Activated T-cell treated with anti-CD3 and anti-CD28 coated beads, Interleukin-2, amount 50 U/mL, for 24 hours (primary cell): ENCODE results near the gene IL36RN.

ENCODE experiments used
- DNase-seq: peaks from one replicate; pipeline ENCODE4 v3.0.0-alpha.2; 2020
- H3K27ac Mint-ChIP-seq: 2 replicates; pipeline ENCODE4 v1.8.0; 2020; ENCODE audit warnings: mild to moderate bottlenecking, mixed read lengths
- H3K27me3 Mint-ChIP-seq: 2 replicates; pipeline ENCODE4 v1.8.0; 2020; ENCODE audit warnings: mixed read lengths
- H3K36me3 Mint-ChIP-seq: 2 replicates; pipeline ENCODE4 v1.8.0; 2020; ENCODE audit warnings: low read depth, mixed read lengths
- H3K4me1 Mint-ChIP-seq: 2 replicates; pipeline ENCODE4 v1.8.0; 2020; ENCODE audit warnings: low read depth, mixed read lengths
- H3K4me3 Mint-ChIP-seq: 2 replicates; pipeline ENCODE4 v1.8.0; 2020; ENCODE audit warnings: mild to moderate bottlenecking, moderate library complexity, mixed read lengths
- H3K9me3 Mint-ChIP-seq: 2 replicates; pipeline ENCODE4 v1.8.0; 2020; ENCODE audit warnings: mixed read lengths

Gene IL36RN

DNA sequence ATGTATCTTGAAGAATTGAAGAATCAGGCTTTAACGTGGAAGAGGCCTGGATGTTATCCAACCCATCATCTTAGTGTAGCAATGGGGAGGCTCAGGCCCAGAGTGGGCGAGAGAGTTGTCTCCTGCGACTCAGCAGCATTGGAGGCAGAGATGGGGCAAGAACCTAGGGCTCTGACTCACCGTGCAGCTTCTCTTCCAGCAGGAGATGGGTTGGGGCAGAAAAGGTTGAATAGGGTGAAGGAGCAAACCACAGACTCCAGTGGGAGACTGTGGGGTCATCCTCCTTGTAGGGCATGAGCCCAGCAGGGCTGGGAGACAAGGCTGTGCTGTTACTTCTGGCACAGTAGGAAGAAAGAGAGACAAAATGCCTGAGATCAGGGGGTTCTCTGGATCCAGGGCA lies 1.4 kb downstream of the IL36RN start:
- H3K36me3 Mint-ChIP-seq, result peaks cover 9% of the 10 kb centered on the region
- H3K27ac Mint-ChIP-seq, result no peak overlapping the region
- peaks cover 11% of the 10 kb centered on the region for H3K9me3 Mint-ChIP-seq
- H3K4me3 Mint-ChIP-seq, result no peak overlapping the region
- no peaks in the 10 kb centered on the region for H3K27me3 Mint-ChIP-seq
- peaks cover 15% of the 10 kb centered on the region for H3K4me1 Mint-ChIP-seq
- no peak for DNase-seq

DNA sequence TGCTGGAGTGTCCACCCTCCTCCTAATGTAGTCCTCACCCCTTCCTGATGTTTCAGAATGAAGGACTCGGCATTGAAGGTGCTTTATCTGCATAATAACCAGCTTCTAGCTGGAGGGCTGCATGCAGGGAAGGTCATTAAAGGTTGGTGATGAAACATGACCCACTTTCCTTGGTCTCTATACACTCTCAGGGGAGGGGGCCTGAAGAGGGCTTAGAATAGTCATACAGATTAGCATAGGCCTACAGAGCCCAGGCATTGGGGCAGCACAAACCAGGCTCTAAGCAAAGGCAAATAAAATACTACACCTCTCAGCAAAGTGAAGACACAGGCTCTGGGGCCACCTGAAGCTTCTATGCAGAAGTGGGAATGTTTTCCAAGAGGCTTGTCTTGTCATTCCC lies 1.8 kb downstream of the IL36RN start:
- Mint-ChIP-seq H3K36me3 (peaks cover 5% of the 10 kb centered on the region), H3K9me3 (peaks cover 7% of the 10 kb centered on the region), H3K4me1 (peaks cover 15% of the 10 kb centered on the region), H3K27ac (no peak overlapping the region), H3K4me3 (no peak overlapping the region), H3K27me3 (no peaks in the 10 kb centered on the region)
- no peak for DNase-seq

DNA sequence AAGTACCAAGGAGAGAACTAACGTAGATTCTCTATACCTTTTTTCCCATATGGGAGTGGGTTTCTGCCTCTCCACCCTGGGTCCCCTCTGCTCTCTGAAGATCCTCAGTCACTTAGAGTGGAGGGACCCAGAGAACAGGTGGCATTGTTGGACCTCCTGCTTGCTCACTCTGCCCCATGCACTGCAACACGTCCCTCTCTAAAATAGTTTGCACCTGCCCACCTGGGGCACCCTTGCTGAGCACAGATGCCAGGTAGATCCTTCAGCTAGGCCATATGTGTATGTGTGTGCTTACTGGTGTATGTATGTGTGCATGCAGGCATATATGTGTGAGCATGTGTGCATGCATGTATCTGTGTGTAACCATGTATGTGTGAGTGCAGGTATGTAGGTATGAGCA lies 2.2 kb downstream of the IL36RN start:
- H3K27ac Mint-ChIP-seq, result no peak overlapping the region
- no peak overlapping the region for H3K4me3 Mint-ChIP-seq
- peaks cover 13% of the 10 kb centered on the region for H3K4me1 Mint-ChIP-seq
- H3K9me3 Mint-ChIP-seq, result peaks cover 2% of the 10 kb centered on the region
- no peak for DNase-seq
- H3K27me3 Mint-ChIP-seq, result no peaks in the 10 kb centered on the region
- H3K36me3 Mint-ChIP-seq, result peaks cover 2% of the 10 kb centered on the region

DNA sequence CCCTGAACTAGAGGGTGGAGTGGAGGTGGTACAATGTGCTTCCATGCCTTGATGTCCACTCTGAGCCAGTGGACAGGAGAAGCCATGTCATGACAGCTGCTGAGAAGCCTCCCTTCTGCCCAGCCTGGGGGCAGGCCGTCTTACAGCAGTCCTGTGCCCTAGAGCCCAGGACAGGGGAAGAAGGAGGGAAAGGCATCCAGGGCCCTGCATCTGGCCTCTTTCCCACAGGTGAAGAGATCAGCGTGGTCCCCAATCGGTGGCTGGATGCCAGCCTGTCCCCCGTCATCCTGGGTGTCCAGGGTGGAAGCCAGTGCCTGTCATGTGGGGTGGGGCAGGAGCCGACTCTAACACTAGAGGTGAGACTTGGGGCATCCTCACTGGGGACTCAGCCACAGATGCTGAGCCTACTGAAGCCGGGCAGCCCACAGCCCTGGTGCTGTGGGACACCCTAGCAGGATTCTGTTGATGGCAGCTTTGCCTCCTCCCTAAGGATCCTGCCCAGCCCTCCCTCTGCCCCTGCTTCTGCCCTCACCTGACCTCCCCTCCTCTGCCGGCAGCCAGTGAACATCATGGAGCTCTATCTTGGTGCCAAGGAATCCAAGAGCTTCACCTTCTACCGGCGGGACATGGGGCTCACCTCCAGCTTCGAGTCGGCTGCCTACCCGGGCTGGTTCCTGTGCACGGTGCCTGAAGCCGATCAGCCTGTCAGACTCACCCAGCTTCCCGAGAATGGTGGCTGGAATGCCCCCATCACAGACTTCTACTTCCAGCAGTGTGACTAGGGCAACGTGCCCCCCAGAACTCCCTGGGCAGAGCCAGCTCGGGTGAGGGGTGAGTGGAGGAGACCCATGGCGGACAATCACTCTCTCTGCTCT lies 3.1 kb downstream of the IL36RN start:
- Mint-ChIP-seq H3K36me3 (no peaks in the 10 kb centered on the region), H3K27ac (no peak overlapping the region), H3K4me3 (no peak overlapping the region), H3K27me3 (no peaks in the 10 kb centered on the region), H3K9me3 (no peaks in the 10 kb centered on the region), H3K4me1 (peaks cover 6% of the 10 kb centered on the region)
- DNase-seq, result no peak

DNA sequence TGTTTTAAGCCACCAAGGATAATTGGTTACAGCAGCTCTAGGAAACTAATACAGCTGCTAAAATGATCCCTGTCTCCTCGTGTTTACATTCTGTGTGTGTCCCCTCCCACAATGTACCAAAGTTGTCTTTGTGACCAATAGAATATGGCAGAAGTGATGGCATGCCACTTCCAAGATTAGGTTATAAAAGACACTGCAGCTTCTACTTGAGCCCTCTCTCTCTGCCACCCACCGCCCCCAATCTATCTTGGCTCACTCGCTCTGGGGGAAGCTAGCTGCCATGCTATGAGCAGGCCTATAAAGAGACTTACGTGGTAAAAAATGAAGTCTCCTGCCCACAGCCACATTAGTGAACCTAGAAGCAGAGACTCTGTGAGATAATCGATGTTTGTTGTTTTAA lies 5.3 kb downstream of the IL36RN start:
- Mint-ChIP-seq H3K27me3 (no peaks in the 10 kb centered on the region), H3K4me1 (peaks cover 2% of the 10 kb centered on the region), H3K36me3 (no peaks in the 10 kb centered on the region), H3K9me3 (no peaks in the 10 kb centered on the region), H3K4me3 (no peak overlapping the region), H3K27ac (no peak overlapping the region)
- no peak for DNase-seq

DNA sequence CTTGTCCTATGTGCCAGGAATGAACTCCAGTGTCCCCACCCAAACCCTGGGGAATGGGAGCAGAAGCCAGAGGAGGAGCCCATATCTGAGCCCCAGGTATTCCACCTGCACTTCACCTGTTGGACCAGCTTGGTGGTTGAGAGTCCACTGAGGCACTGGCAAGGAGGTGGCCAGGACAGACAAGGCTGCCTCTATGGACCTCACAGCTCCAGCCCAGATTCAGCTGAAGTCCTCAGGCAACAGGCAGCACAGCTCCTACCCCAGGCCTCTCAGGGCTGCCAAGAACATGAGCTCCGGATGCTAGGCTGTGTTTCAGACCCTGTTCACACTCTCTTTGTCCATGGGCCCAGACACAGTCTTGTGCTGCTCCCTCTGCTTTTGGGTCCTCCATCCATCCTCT lies 5.9 kb downstream of the IL36RN start:
- Mint-ChIP-seq H3K27me3 (no peaks in the 10 kb centered on the region), H3K9me3 (no peaks in the 10 kb centered on the region), H3K27ac (no peak overlapping the region), H3K4me1 (peaks cover 2% of the 10 kb centered on the region), H3K36me3 (no peaks in the 10 kb centered on the region), H3K4me3 (no peak overlapping the region)
- no peak for DNase-seq

DNA sequence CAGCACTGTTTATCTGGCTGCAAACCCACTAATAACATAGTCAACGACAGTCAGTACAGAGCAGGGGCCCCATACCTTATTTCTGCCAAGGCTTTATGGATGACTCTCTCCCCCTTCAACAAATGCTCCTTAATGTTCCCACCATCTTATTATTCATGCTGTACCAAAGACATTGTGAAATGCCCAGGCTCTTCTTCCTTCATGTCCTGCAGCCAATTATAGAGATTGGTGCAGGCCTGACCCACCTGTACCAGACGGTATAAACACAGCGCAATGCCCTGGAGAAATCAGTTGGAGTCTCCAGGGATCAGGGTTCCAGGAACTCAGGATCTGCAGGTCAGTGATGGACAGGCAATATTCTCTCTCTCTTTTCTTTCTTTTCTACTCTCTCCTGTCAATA lies 8.7 kb downstream of the IL36RN start, which contains the start of gene IL1F10:
IL1F10 (plus strand) TSS at position 290 of the 400 bp plus-strand sequence. CDS start 4,769 bp downstream, outside the sequence.
- H3K4me1 Mint-ChIP-seq, result peaks cover 2% of the 10 kb centered on the region
- H3K36me3 Mint-ChIP-seq, result no peaks in the 10 kb centered on the region
- no peaks in the 10 kb centered on the region for H3K9me3 Mint-ChIP-seq
- H3K27ac Mint-ChIP-seq, result no peak within 1 kb of the TSS
- no peak for DNase-seq
- H3K4me3 Mint-ChIP-seq, result no peak within 1 kb of the TSS
- H3K27me3 Mint-ChIP-seq, result no peaks in the 10 kb centered on the region

DNA sequence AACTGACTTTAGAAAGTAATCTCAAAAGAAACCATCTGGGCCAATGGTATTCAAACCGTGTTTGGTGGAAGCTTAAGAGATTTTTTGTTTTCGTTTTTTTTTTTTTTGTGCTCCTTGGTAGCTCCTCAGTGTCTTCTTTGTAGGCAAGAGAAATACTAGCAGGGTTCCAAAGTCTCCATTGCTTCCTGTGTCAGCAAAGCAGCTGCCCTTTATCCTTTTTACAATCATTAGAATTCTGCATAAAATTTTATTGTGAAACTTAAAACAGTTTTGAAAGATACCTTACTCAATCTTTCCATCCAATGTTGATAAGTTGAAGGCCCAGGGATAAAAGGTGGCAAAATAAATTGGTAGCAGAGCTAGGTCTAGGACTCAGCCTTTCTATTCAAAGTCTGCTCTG lies 9.3 kb downstream of the IL36RN start:
- no peaks in the 10 kb centered on the region for H3K27me3 Mint-ChIP-seq
- no peak for DNase-seq
- H3K27ac Mint-ChIP-seq, result no peak overlapping the region
- H3K9me3 Mint-ChIP-seq, result no peaks in the 10 kb centered on the region
- peaks cover 2% of the 10 kb centered on the region for H3K4me1 Mint-ChIP-seq
- no peak overlapping the region for H3K4me3 Mint-ChIP-seq
- H3K36me3 Mint-ChIP-seq, result no peaks in the 10 kb centered on the region

DNA sequence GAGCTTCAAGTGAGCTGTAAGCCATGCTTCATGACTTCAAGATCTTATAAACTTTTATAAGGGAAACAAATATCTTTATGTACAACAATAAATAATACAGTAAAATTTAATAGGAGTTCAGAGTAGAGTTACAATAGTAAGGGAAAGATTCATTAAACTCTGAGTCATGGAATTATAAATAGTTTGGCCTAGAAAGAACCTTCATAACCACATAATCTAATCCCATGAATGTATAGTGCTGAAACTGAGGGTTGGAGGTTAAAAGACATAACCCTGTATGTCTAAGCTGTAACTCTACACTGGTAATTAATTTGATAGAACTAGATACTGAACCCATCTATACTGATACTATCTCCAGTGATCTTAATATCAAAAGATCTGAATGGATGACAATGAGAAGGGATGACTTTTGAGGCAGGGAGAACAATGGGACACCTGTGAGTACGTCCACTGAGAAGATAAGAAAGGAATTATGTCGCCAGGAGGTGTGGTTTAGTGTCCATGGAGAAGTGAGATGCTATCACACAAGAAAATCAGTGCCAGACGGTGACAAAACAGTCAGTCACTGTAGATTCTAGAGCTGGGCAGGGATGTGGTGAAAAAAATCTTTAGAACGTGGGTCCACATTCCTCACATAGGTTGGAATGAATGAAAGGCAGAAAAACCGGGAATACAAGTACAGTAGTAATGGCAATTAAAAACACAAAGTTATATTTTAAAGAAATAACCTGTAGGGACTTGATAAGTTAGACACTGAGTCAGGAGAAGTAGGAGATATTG lies 9.9 kb downstream of the IL36RN start:
- Mint-ChIP-seq H3K27me3 (no peaks in the 10 kb centered on the region), H3K4me3 (no peak overlapping the region), H3K9me3 (no peaks in the 10 kb centered on the region), H3K4me1 (peaks cover 2% of the 10 kb centered on the region), H3K36me3 (no peaks in the 10 kb centered on the region), H3K27ac (no peak overlapping the region)
- no peak for DNase-seq

DNA sequence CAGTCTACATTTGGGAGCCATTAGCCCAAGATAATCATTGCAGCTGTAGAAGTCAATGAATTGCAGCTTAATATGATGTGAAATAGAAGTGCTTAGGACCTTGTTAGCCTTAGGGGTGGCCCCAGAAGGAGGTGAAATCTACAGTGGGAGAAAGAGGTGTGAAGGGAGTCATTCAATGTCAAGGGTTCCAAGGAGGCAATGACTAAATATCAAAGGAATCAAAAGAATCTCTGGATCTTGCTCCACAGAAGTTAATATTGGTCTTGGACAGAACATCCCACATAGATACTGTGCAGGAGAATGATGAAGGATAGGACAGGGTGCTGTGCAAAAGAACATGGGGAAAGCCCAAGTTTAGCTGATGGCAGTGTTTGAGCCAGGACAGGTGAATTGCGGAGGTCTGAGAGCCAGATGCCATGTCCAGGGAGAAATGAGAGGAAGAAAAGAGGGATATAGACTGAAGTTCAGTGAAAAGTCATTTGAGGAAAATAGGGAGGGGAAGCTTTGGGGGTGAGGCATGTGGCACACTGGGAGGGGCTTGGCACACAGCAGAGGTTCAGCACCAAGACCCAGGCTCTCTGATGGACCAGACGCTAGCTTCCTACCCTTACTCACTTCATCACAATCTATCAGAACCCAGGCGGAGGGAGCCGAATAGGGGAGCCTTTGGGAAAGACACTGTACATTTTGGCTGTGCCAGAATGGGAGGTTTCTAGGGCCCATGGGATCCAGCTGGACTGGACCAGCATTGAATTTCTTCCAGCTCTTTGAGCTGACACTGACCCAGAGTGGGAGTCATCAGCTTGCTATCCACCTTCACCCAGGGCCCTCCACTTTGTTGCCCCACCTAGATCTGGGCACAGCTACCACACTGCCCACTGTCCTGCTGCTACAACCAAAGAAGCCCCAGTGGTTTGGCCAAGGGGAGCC lies 10.9 kb downstream of the IL36RN start:
- peaks cover 6% of the 10 kb centered on the region for H3K4me1 Mint-ChIP-seq
- DNase-seq, result no peak
- H3K4me3 Mint-ChIP-seq, result no peak overlapping the region
- no peak overlapping the region for H3K27ac Mint-ChIP-seq
- no peaks in the 10 kb centered on the region for H3K27me3 Mint-ChIP-seq
- H3K36me3 Mint-ChIP-seq, result no peaks in the 10 kb centered on the region
- no peaks in the 10 kb centered on the region for H3K9me3 Mint-ChIP-seq

DNA sequence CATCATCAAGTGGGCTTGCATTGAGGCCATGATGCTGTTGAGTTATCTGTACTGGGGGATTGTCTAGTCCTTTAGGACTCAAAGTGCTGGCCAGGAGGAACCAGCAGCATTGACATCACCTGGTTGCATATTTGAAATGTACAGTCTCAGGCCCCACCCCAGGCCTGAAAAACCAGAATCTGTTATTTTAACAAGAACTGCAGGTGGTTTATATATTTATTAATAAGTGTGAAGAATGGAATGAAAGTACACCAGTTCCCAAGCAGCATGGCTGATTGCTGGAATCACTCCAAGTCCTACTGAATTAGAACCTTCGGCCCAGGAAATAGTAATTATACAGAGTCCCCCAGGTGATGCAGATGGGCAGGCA lies 11.6 kb downstream of the IL36RN start:
- Mint-ChIP-seq H3K9me3 (no peaks in the 10 kb centered on the region), H3K4me3 (no peak overlapping the region), H3K27ac (no peak overlapping the region), H3K36me3 (no peaks in the 10 kb centered on the region), H3K27me3 (no peaks in the 10 kb centered on the region), H3K4me1 (peaks cover 11% of the 10 kb centered on the region)
- DNase-seq, result no peak

DNA sequence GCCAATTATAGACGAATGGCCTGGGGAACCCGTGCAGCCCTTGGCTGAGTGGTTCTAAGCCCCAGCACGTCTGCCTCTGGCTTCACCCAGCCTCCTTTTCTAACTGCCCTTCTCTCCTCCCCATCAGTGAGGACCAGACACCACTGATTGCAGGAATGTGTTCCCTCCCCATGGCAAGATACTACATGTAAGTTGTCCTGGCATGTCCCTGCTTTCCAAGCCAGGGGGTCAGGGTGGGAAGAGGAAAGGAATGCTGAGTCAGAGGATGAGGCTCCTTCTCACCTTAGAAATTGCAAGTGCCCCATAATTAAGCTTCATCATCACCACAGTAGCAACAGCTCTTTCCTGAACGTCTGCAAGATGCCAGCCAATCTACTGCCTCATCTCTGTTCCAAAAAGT lies 13.6 kb downstream of the IL36RN start:
- no peak overlapping the region for H3K27ac Mint-ChIP-seq
- no peaks in the 10 kb centered on the region for H3K9me3 Mint-ChIP-seq
- no peaks in the 10 kb centered on the region for H3K27me3 Mint-ChIP-seq
- H3K4me1 Mint-ChIP-seq, result peaks cover 11% of the 10 kb centered on the region
- no peak overlapping the region for H3K4me3 Mint-ChIP-seq
- no peak for DNase-seq
- no peaks in the 10 kb centered on the region for H3K36me3 Mint-ChIP-seq

DNA sequence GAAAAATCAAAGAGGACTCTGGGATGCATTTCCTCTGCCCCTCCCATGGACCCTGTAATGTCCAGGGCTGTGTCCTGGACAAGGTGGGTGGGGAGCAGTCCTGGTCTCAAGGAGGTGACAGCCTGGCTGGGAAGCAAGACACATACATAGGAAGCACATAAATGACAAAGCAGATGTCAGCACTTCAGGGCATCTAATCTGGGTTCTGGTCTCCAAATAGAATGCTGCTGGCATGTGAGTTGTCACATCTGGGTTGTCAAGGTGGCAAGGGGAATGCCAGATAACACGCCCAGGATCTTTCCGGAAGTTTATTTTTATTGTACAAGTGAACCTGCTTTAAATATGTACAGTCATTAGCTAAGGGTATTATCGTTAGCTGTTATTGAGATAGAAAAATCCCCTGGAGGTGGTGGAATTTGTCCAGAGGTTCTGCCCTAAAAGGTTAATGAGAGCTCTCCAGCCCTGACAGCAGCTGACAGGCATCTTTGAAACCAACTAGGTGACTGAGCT lies 14.4 kb downstream of the IL36RN start:
- DNase-seq, result no peak
- Mint-ChIP-seq H3K9me3 (no peaks in the 10 kb centered on the region), H3K4me1 (peaks cover 10% of the 10 kb centered on the region), H3K4me3 (no peak overlapping the region), H3K27ac (no peak overlapping the region), H3K27me3 (no peaks in the 10 kb centered on the region), H3K36me3 (no peaks in the 10 kb centered on the region)

DNA sequence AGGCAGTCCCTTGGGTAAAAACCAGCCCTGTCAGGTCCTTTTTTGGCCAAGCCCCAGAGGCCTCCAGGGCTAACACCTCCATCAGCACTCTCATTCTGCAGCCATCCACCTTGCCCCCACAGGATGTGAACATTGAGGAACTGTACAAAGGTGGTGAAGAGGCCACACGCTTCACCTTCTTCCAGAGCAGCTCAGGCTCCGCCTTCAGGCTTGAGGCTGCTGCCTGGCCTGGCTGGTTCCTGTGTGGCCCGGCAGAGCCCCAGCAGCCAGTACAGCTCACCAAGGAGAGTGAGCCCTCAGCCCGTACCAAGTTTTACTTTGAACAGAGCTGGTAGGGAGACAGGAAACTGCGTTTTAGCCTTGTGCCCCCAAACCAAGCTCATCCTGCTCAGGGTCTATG lies 16.0 kb downstream of the IL36RN start:
- H3K4me3 Mint-ChIP-seq, result no peak overlapping the region
- peaks cover 9% of the 10 kb centered on the region for H3K4me1 Mint-ChIP-seq
- H3K36me3 Mint-ChIP-seq, result no peaks in the 10 kb centered on the region
- H3K27me3 Mint-ChIP-seq, result no peaks in the 10 kb centered on the region
- H3K9me3 Mint-ChIP-seq, result no peaks in the 10 kb centered on the region
- DNase-seq, result no peak
- H3K27ac Mint-ChIP-seq, result no peak overlapping the region
